ENCODE results near the gene KRTAP4-7. TPM values are rescaled to one million over a fixed set of nuclear protein-coding genes. Genes with fewer than 3 reads are reported as not detected.
"Not testable (repeated sequence)": the region's sequence is repeated elsewhere in the genome, so short reads cannot be mapped to it uniquely, and the experiment has no call there.

Gene KRTAP4-7
- total RNA-seq, 1 experiment from 2014 or later: not detected

DNA sequence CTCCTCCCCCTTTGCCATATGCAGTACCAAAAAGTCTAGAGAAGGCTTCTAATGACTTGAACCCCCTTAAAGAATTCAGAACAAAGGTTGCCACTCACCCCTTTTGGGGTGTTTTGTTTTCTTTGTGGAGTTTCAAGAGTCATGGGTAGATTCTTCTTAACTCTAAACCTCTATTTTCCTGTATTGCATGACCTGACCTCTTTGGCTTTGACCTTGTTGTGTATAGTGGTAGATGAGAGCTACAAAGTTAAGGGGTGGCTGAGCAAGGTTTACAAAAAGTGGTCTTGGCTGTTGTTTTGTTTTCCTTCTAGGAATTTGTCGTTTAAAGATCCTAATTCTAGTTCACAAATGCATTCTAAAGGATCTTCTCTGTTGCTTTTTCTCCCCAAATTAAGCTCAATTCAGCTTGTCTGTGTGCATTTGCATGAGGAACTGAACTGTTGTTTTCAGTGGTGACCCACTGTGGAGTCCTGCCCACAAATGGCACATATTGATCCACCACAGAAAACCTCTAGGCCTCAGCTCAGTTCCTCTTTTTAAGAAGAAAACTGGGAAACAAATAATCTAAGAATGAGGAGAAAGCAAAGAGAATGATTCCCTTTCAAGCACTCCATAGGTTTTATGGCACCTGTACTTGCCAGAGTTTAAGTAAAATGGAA lies 24.9 kb downstream of the KRTAP4-7 start:
- DNase-seq (ENCODE audit: low spot score): not testable (repeated sequence)

GRCh38 chr17:41111151-41111885 lies 27.4 kb downstream of the KRTAP4-7 start:
- no peak for DNase-seq (ENCODE audit: low spot score)

DNA sequence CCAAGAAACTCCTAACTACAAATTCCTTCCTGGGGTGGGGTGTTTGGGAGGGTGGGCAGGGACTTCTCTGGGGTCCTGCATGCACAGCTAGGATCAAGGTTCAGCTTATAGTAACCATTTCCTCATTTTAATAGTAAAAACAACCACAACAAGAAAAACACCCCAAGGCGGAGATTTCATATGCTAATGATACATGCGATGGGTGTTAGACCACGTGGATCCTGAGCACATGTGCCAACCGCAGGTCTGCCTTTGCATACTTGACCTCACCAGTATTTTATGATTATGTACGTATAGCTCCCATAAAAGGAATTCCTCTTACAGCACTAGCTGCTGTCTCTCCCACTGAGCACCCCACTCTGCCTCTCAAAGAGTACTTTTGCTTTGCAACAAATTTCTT lies 32.3 kb downstream of the KRTAP4-7 start:
- no peak for DNase-seq (ENCODE audit: low spot score)

DNA sequence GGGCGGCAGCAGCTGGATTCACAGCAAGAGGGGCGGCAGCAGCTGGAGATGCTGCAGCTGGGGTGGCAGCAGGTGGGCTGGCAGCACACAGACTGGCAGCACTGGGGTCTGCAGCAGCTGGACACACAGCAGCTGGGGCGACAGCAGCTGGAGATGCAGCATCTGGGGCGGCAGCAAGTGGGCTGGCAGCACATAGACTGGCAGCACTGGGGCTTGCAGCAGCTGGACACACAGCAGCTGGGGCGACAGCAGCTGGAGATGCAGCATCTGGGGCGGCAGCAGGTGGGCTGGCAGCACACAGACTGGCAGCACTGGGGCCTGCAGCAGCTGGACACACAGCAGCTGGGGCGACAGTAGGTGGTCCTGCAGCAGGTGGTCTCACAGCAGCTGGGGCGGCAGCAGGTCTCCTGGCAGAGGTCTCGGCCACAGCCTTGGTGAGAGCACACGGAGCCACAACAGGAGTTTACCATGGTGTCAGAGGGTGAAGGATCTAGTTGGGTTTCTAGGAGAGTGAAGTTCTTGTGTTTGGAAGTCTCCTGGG lies 34.0 kb downstream of the KRTAP4-7 start, which contains the start of gene KRTAP4-11:
Gene KRTAP4-11 (minus strand): TSS at position 528 of the 541 bp plus-strand sequence. CDS start 58 bp downstream, at position 470.
- DNase-seq (ENCODE audit: low spot score): not testable (repeated sequence)

- DNase-seq (ENCODE audit: low spot score): no peak
Observed at GRCh38 chr17:41118721-41119120, 34.8 kb downstream of the KRTAP4-7 start.

DNA sequence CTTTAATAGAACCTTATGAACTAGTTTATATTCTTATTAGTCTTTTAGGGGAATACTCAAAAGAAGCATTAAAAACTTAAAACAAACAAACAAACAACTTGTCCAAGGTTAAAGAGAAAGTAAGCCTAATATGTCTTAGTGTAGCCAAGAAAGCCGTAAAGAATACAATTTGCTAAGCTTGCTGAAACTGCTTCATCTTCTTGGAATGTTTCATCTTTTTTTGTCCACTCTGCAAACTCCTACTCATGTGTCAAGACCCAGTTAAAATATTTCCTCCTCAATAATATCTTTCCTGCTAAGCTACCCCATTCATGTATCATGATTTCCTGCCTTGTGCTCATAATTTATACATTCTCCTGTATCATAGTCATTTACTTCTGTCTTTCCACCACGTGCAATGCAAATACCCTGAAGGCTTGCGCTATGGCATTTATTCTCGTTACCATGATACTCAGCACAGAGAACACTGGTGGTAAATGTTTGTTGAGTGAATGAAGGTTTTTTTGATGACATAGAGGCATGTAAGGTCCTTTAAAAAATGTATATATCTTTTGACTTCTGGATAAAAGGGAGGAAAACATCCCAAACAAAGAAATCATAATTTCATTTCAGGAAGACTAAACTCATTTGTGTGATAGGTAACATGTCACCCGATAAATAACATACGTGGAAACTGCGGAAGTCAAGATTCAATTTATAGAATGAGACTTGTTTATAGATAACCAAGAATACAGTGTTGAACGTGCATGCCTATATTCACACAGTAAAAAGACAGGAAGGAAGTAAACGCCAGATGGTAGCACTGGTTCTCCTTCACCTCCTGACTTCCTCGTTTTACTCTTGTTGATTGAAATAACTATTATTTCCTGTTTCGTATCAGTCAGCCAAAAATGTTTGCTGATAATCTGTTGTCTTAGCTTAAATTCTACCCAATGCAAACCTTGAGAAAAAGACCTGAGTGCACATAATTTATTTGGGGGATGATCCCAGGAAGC lies 36.0 kb downstream of the KRTAP4-7 start:
- DNase-seq (ENCODE audit: low spot score): not testable (repeated sequence)

- no peak for DNase-seq (ENCODE audit: low spot score)
Observed at GRCh38 chr17:41121742-41122141, 37.8 kb downstream of the KRTAP4-7 start.

DNA sequence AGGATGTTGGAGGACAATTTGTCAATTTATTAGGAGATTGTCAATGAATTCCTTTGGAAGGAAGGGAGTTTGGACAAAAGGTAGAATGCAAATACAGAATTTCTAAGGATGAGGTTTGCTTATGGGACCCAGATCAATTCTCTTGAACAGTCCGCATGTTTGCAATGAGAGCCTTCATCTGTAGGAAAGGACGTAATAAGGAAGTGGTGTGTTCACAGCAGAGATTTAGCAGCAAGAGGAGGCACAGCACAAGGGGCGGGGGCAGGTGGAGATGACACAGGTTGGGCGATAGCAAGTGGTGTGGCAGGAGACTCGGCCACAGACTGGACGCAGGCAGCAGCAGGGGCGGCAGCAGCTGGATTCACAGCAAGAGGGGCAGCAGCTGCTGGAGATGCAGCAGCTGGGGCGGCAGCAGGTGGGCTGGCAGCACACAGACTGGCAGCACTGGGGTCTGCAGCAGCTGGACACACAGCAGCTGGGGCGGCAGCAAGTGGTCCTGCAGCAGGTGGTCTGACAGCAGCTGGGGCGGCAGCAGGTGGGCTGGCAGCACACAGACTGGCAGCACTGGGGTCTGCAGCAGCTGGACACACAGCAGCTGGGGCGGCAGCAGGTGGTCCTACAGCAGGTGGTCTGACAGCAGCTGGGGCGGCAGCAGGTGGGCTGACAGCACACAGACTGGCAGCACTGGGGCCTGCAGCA lies 39.5 kb downstream of the KRTAP4-7 start:
- DNase-seq (ENCODE audit: low spot score): not testable (repeated sequence)

DNA sequence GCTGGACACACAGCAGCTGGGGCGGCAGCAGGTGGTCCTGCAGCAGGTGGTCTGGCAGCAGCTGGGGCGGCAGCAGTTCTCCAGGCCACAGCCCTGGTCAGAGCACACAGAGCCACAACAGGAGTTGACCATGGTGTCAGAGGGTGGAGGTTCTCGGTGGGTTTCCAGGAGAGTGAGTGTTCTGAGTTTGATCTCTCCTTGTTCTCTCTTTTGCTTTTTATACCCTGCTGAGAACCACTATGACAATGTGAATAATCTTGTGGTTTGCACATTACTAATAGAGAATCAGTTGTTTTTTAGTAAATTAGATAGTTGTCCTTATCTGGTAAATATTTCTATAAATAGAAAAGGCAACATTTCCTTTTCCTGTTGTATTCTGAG lies 40.0 kb downstream of the KRTAP4-7 start, which contains the start of gene KRTAP4-12:
Gene KRTAP4-12 (minus strand): TSS at position 192 of the 381 bp plus-strand sequence. CDS start 60 bp downstream, at position 132.
- not testable (repeated sequence) for DNase-seq (ENCODE audit: low spot score)

GRCh38 chr17:41125064-41125463 lies 41.1 kb downstream of the KRTAP4-7 start:
- no peak for DNase-seq (ENCODE audit: low spot score)

- DNase-seq (ENCODE audit: low spot score): no peak
Observed at GRCh38 chr17:41126412-41126811, 42.5 kb downstream of the KRTAP4-7 start.

- no peak for DNase-seq (ENCODE audit: low spot score)
Observed at GRCh38 chr17:41127371-41127770, 43.4 kb downstream of the KRTAP4-7 start.

- no peak for DNase-seq (ENCODE audit: low spot score)
Observed at GRCh38 chr17:41131979-41132378, 48.0 kb downstream of the KRTAP4-7 start.

GRCh38 chr17:41133880-41134735 lies 50.2 kb downstream of the KRTAP4-7 start:
- no peak for DNase-seq (ENCODE audit: low spot score)

Other genes with a start within 250 kb of the KRTAP4-7 start
- gene KRT12, start 216.9 kb upstream of the KRTAP4-7 start, total RNA-seq (2014; rRNA removed; shearing (Covaris generic)): not detected in 2 replicates
- gene KRT20, start 198.9 kb upstream of the KRTAP4-7 start, total RNA-seq (2014; rRNA removed; shearing (Covaris generic)): not detected in 2 replicates
- not detected in 2 replicates for gene KRT23, start 146.5 kb upstream of the KRTAP4-7 start, total RNA-seq (2014; rRNA removed; shearing (Covaris generic))
- gene KRT39, start 117.2 kb upstream of the KRTAP4-7 start, total RNA-seq (2014; rRNA removed; shearing (Covaris generic)): 0.18 TPM in 1 of 2 replicates, not detected in the other
- gene KRT40, start 99.8 kb upstream of the KRTAP4-7 start, total RNA-seq (2014; rRNA removed; shearing (Covaris generic)): not detected in 2 replicates
- not detected in 2 replicates for gene KRTAP3-3, start 90.0 kb upstream of the KRTAP4-7 start, total RNA-seq (2014; rRNA removed; shearing (Covaris generic))
- gene KRTAP3-2, start 84.2 kb upstream of the KRTAP4-7 start, total RNA-seq (2014; rRNA removed; shearing (Covaris generic)): not detected in 2 replicates
- gene KRTAP3-1, start 75.0 kb upstream of the KRTAP4-7 start, total RNA-seq (2014; rRNA removed; shearing (Covaris generic)): not detected in 2 replicates
- gene KRTAP1-5, start 56.9 kb upstream of the KRTAP4-7 start, total RNA-seq (2014; rRNA removed; shearing (Covaris generic)): 0.27 TPM in 1 of 2 replicates, not detected in the other
- gene KRTAP1-4, start 54.0 kb upstream of the KRTAP4-7 start, total RNA-seq (2014; rRNA removed; shearing (Covaris generic)): not detected in 2 replicates
- gene KRTAP1-3, start 49.3 kb upstream of the KRTAP4-7 start, total RNA-seq (2014; rRNA removed; shearing (Covaris generic)): not detected in 2 replicates
- gene KRTAP1-1, start 42.7 kb upstream of the KRTAP4-7 start, total RNA-seq (2014; rRNA removed; shearing (Covaris generic)): not detected in 2 replicates
- not detected in 2 replicates for gene KRTAP2-1, start 36.8 kb upstream of the KRTAP4-7 start, total RNA-seq (2014; rRNA removed; shearing (Covaris generic))
- not detected in 2 replicates for gene KRTAP2-2, start 28.9 kb upstream of the KRTAP4-7 start, total RNA-seq (2014; rRNA removed; shearing (Covaris generic))
- 0.21 TPM in 1 of 2 replicates, not detected in the other for gene KRTAP2-3, start 24.0 kb upstream of the KRTAP4-7 start, total RNA-seq (2014; rRNA removed; shearing (Covaris generic))
- not detected in 2 replicates for gene KRTAP2-4, start 18.3 kb upstream of the KRTAP4-7 start, total RNA-seq (2014; rRNA removed; shearing (Covaris generic))
- gene KRTAP4-8, start 14.0 kb downstream of the KRTAP4-7 start, total RNA-seq (2014; rRNA removed; shearing (Covaris generic)): not detected in 2 replicates
- gene KRTAP4-16, start 18.1 kb downstream of the KRTAP4-7 start, total RNA-seq (2014; rRNA removed; shearing (Covaris generic)): not detected in 2 replicates
- gene KRTAP4-9, start 21.2 kb downstream of the KRTAP4-7 start, total RNA-seq (2014; rRNA removed; shearing (Covaris generic)): not detected in 2 replicates
- gene KRTAP4-11, start 34.2 kb downstream of the KRTAP4-7 start, total RNA-seq (2014; rRNA removed; shearing (Covaris generic)): not detected in 2 replicates
- gene KRTAP4-12, start 40.0 kb downstream of the KRTAP4-7 start, total RNA-seq (2014; rRNA removed; shearing (Covaris generic)): not detected in 2 replicates
- gene KRTAP4-6, start 56.4 kb downstream of the KRTAP4-7 start, total RNA-seq (2014; rRNA removed; shearing (Covaris generic)): not detected in 2 replicates
- not detected in 2 replicates for gene KRTAP4-5, start 65.7 kb downstream of the KRTAP4-7 start, total RNA-seq (2014; rRNA removed; shearing (Covaris generic))
- not detected in 2 replicates for gene KRTAP4-4, start 76.6 kb downstream of the KRTAP4-7 start, total RNA-seq (2014; rRNA removed; shearing (Covaris generic))
- not detected in 2 replicates for gene KRTAP4-3, start 84.1 kb downstream of the KRTAP4-7 start, total RNA-seq (2014; rRNA removed; shearing (Covaris generic))
- gene KRTAP4-2, start 94.1 kb downstream of the KRTAP4-7 start, total RNA-seq (2014; rRNA removed; shearing (Covaris generic)): not detected in 2 replicates
- not detected in 2 replicates for gene KRTAP4-1, start 100.8 kb downstream of the KRTAP4-7 start, total RNA-seq (2014; rRNA removed; shearing (Covaris generic))
- not detected in 2 replicates for gene KRTAP9-1, start 105.7 kb downstream of the KRTAP4-7 start, total RNA-seq (2014; rRNA removed; shearing (Covaris generic))
- gene KRTAP9-2, start 142.5 kb downstream of the KRTAP4-7 start, total RNA-seq (2014; rRNA removed; shearing (Covaris generic)): not detected in 2 replicates
- gene KRTAP9-3, start 148.3 kb downstream of the KRTAP4-7 start, total RNA-seq (2014; rRNA removed; shearing (Covaris generic)): not detected in 2 replicates
- not detected in 2 replicates for gene KRTAP9-8, start 153.8 kb downstream of the KRTAP4-7 start, total RNA-seq (2014; rRNA removed; shearing (Covaris generic))
- gene KRTAP9-4, start 165.5 kb downstream of the KRTAP4-7 start, total RNA-seq (2014; rRNA removed; shearing (Covaris generic)): not detected in 2 replicates
- gene KRTAP9-9, start 171.2 kb downstream of the KRTAP4-7 start, total RNA-seq (2014; rRNA removed; shearing (Covaris generic)): not detected in 2 replicates
- not detected in 2 replicates for gene KRTAP9-6, start 181.2 kb downstream of the KRTAP4-7 start, total RNA-seq (2014; rRNA removed; shearing (Covaris generic))
- gene KRTAP9-7, start 191.5 kb downstream of the KRTAP4-7 start, total RNA-seq (2014; rRNA removed; shearing (Covaris generic)): not detected in 2 replicates
- not detected in 2 replicates for gene KRTAP29-1, start 218.7 kb downstream of the KRTAP4-7 start, total RNA-seq (2014; rRNA removed; shearing (Covaris generic))
- gene KRTAP16-1, start 225.2 kb downstream of the KRTAP4-7 start, total RNA-seq (2014; rRNA removed; shearing (Covaris generic)): not detected in 2 replicates
- not detected in 2 replicates for gene KRTAP17-1, start 231.6 kb downstream of the KRTAP4-7 start, total RNA-seq (2014; rRNA removed; shearing (Covaris generic))